Placental epithelial cell (primary cell): ENCODE data around the gene DUSP22. TPM values are rescaled to one million over a fixed set of nuclear protein-coding genes. Genes with fewer than 3 reads are reported as not detected.

Experiments
- total RNA-seq: library from RNA; depleted of rRNA; stranded (reverse); fragments of >200 nt; gene quantifications from 2 replicates; pipeline ENCODE4 v1.2.3, GENCODE V29; 2012

Gene DUSP22
- total RNA-seq, result 19.2 and 28.1 TPM in 2 replicates

GRCh38 chr6:291697-292505 lies at the start of gene DUSP22:
Gene DUSP22 (plus strand): TSS chr6:292487. CDS start chr6:292540, 53 bp downstream.

GRCh38 chr6:391559-392440 lies 99.5 kb downstream of the DUSP22 start, which contains the start of gene IRF4:
Gene IRF4 (plus strand): TSS chr6:391752. CDS start chr6:393153, 1,401 bp downstream.

Other genes starting within 250 kb of the DUSP22 start
- 0.11 and 1.2 TPM in 2 replicates for gene IRF4, start 99.3 kb downstream of the DUSP22 start, total RNA-seq